HFFc6 (cell line): ENCODE data around the gene ZNF804B. TPM values are rescaled to one million over a fixed set of nuclear protein-coding genes. Genes with fewer than 3 reads are reported as not detected.

ENCODE experiments used
- DNase-seq: peaks from one replicate; pipeline ENCODE4 v3.0.0-alpha.2; 2018
- H3K27ac Mint-ChIP-seq: 2 replicates; pipeline ENCODE4 v1.8.0; 2020; ENCODE audit warnings: mild to moderate bottlenecking, mixed read lengths
- H3K27me3 Mint-ChIP-seq: 2 replicates; pipeline ENCODE4 v1.8.0; 2021; ENCODE audit warnings: mild to moderate bottlenecking, moderate library complexity, mixed read lengths; ENCODE audit not compliant: insufficient read depth
- H3K36me3 Mint-ChIP-seq: 2 replicates; pipeline ENCODE4 v1.8.0; 2021; ENCODE audit warnings: low read depth, mixed read lengths
- H3K4me1 Mint-ChIP-seq: 2 replicates; pipeline ENCODE4 v1.8.0; 2020; ENCODE audit warnings: low read depth, mixed read lengths
- H3K4me3 Mint-ChIP-seq: 2 replicates; pipeline ENCODE4 v1.8.0; 2020; ENCODE audit warnings: mild to moderate bottlenecking, moderate library complexity, mixed read lengths
- H3K9me3 Mint-ChIP-seq: 2 replicates; pipeline ENCODE4 v1.8.0; 2020; ENCODE audit warnings: mild to moderate bottlenecking, mixed read lengths
- total RNA-seq, 6 experiments: library from RNA; stranded (reverse); fragmentation: NEBNext Ultra II Directional; extraction: Animal tissue kit (Norgen Biotek cat#: 25700); gene quantifications; 2 replicates in 1 of 6; 3 replicates in 5 of 6; pipeline ENCODE4 v1.2.3, GENCODE V29; 2021
- TF ChIP-seq, protein P1 (sequence below): fragments of 200-600 bp; sonication (generic); IDR thresholded peaks from 2 replicates; pipeline ENCODE4 v1.5.0; 2021; ENCODE audit warnings: antibody characterized with exemption, mild to moderate bottlenecking

Gene ZNF804B
- total RNA-seq, 6 experiments from 2014 or later, result not detected

DNA sequence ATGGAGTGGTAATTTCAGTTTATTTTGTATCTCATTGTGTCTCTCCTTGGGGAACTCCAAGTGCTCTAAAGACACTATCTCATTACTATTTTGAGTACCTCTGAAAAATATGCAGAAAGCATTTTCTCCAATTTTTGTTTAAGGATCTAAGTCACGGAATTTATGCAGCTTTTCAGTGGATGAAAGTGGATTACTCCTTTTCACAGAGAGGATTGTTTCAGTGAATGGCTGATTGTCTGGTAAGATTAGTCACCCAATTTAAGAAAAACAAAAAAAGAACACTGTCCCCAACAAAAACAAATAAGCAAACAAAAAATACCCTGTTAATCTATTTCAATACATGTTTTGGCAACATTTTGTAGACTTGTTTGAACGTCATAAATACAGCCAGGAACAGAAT is 374.3 kb downstream of the ZNF804B start:
- DNase-seq, result no peak
- Mint-ChIP-seq H3K27me3 (no peaks in the 10 kb centered on the region), H3K9me3 (peaks cover 45% of the 10 kb centered on the region), H3K36me3 (no peaks in the 10 kb centered on the region), H3K27ac (no peak overlapping the region), H3K4me1 (no peaks in the 10 kb centered on the region), H3K4me3 (no peak overlapping the region)
- TF ChIP-seq, protein P1, sequence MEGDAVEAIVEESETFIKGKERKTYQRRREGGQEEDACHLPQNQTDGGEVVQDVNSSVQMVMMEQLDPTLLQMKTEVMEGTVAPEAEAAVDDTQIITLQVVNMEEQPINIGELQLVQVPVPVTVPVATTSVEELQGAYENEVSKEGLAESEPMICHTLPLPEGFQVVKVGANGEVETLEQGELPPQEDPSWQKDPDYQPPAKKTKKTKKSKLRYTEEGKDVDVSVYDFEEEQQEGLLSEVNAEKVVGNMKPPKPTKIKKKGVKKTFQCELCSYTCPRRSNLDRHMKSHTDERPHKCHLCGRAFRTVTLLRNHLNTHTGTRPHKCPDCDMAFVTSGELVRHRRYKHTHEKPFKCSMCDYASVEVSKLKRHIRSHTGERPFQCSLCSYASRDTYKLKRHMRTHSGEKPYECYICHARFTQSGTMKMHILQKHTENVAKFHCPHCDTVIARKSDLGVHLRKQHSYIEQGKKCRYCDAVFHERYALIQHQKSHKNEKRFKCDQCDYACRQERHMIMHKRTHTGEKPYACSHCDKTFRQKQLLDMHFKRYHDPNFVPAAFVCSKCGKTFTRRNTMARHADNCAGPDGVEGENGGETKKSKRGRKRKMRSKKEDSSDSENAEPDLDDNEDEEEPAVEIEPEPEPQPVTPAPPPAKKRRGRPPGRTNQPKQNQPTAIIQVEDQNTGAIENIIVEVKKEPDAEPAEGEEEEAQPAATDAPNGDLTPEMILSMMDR, result no peak

DNA sequence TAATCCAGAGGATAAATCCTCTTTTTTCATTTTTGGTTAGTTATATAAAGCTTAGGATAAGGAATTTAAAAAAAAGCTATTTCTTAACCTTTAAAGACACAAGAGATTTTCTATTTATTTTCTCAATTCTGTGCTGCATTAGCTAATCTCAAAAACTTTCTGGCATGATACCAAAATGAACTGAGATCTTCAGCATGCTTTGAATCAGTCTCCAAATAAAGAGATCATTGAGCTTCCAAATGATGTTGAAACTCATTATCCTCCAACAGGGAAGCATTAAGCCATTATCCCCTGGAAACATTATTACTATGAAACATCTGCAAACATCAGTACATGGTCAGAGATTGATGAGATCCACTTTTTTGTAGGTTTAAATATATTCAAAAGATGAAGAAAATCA is 386.3 kb downstream of the ZNF804B start:
- Mint-ChIP-seq H3K9me3 (peaks cover 12% of the 10 kb centered on the region), H3K4me1 (no peaks in the 10 kb centered on the region), H3K27me3 (no peaks in the 10 kb centered on the region), H3K36me3 (no peaks in the 10 kb centered on the region), H3K27ac (no peak overlapping the region), H3K4me3 (no peak overlapping the region)
- no peak for DNase-seq
- TF ChIP-seq, protein P1, result no peak

DNA sequence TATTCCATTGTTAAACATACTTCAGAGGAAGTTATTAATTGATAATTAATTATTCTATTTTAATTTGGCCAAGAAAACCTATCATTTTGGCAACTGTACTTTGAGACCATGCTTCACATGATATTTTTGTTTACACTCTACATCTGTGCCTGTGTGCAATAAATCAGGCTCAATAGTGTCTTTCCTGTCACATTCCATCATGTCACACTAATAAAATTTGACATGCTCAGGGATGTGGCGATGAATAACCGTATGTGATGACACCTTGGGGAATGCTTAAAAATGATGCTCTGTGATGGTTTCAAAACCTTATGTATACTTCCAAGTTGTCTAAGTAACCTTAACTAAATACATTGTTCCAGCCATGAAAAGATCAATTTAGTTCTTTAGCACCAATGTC is 400.6 kb downstream of the ZNF804B start:
- TF ChIP-seq, protein P1, result no peak

DNA sequence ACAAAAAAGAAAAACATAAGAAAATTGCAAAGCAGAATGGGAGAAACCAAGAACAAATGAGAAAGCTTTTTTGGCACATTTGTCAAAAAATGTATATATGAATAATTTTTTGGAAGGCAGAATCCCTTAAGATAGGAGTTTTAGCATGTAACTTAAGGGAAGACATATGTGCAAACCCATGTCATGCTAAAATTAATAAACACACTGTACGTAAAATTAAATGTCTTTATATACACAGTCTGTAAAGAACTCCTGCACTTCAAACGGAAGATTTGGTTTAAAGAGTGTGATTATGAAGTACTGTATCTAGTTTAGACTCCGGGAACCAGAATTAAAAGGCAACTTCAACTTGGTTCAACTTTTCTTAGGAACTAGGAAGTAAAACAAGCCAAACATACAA is 405.9 kb downstream of the ZNF804B start:
- Mint-ChIP-seq H3K4me3 (no peak overlapping the region), H3K9me3 (peaks cover 18% of the 10 kb centered on the region), H3K27me3 (no peaks in the 10 kb centered on the region), H3K27ac (no peak overlapping the region), H3K4me1 (no peaks in the 10 kb centered on the region), H3K36me3 (no peaks in the 10 kb centered on the region)
- TF ChIP-seq, protein P1, result no peak
- DNase-seq, result no peak

More for the DNA sequence above, 400.6 kb downstream of the ZNF804B start:
- peaks cover 31% of the 10 kb centered on the region for H3K9me3 Mint-ChIP-seq
- no peak for DNase-seq
- no peak overlapping the region for H3K27ac Mint-ChIP-seq
- no peaks in the 10 kb centered on the region for H3K27me3 Mint-ChIP-seq
- H3K4me3 Mint-ChIP-seq, result no peak overlapping the region
- no peaks in the 10 kb centered on the region for H3K36me3 Mint-ChIP-seq
- no peaks in the 10 kb centered on the region for H3K4me1 Mint-ChIP-seq

DNA sequence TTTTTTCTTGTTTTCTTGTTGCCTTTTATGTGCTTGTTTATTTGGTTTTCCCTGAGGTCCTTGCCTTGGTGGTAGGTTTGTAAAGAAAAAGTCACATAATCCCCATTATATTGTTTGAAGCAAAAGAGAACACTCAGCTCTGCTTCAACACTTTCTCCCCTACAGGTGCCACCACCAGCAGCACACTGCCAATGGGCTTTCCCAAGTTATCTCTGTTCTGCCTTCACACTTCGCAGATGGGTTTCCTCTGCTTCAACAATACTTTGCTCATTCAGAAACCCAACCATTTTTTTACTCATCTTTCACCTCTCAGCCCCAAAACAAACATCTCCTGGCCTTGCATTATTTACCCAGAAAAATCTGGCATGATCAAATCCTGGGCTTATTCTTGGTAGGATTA is 411.1 kb downstream of the ZNF804B start:
- no peak overlapping the region for H3K4me3 Mint-ChIP-seq

More for the DNA sequence above, 411.1 kb downstream of the ZNF804B start:
- TF ChIP-seq, protein P1, result no peak
- Mint-ChIP-seq H3K9me3 (peaks cover 36% of the 10 kb centered on the region), H3K27me3 (no peaks in the 10 kb centered on the region), H3K27ac (no peak overlapping the region), H3K36me3 (no peaks in the 10 kb centered on the region), H3K4me1 (no peaks in the 10 kb centered on the region)
- DNase-seq, result no peak
